BLaER1 treated with 17β-estradiol and CSF1 and Interleukin-3, amounts not matched to agents 10 nM and 100 nM (cell line): ENCODE results near the gene FLOT1.

Experiments
- H3K27ac ChIP-seq, 11 experiments: shearing (Covaris generic); formaldehyde crosslinking; 2 replicates each; pipeline ENCODE4 v1.8.1; 2022
- H3K27me3 ChIP-seq, 11 experiments: shearing (Covaris generic); formaldehyde crosslinking; 2 replicates each; pipeline ENCODE4 v1.8.1; 2022
- H3K36me3 ChIP-seq, 11 experiments: shearing (Covaris generic); formaldehyde crosslinking; 2 replicates each; pipeline ENCODE4 v1.8.1; 2022
- H3K4me1 ChIP-seq, 10 experiments: shearing (Covaris generic); formaldehyde crosslinking; 2 replicates each; pipeline ENCODE4 v1.8.1; 2022
- H3K4me2 ChIP-seq, 11 experiments: shearing (Covaris generic); formaldehyde crosslinking; 2 replicates each; pipeline ENCODE4 v1.8.1; 2022
- H3K4me3 ChIP-seq, 10 experiments: shearing (Covaris generic); formaldehyde crosslinking; 2 replicates each; pipeline ENCODE4 v1.8.1; 2022
- H3K9ac ChIP-seq, 11 experiments: shearing (Covaris generic); formaldehyde crosslinking; 2 replicates each; pipeline ENCODE4 v1.8.1; 2022
- H3K9me3 ChIP-seq, 11 experiments: shearing (Covaris generic); formaldehyde crosslinking; replicated peaks in 1 of 11; 2 replicates each; pipeline ENCODE4 v1.8.1; 2022
- H4K20me1 ChIP-seq, 11 experiments: shearing (Covaris generic); formaldehyde crosslinking; 2 replicates each; pipeline ENCODE4 v1.8.1; 2022
- Cebpa-rat ChIP-seq, 11 experiments: shearing (Covaris generic); IDR thresholded peaks; 2 replicates each; pipeline ENCODE4 v1.8.1; 2022

FLOT1 gene

DNA sequence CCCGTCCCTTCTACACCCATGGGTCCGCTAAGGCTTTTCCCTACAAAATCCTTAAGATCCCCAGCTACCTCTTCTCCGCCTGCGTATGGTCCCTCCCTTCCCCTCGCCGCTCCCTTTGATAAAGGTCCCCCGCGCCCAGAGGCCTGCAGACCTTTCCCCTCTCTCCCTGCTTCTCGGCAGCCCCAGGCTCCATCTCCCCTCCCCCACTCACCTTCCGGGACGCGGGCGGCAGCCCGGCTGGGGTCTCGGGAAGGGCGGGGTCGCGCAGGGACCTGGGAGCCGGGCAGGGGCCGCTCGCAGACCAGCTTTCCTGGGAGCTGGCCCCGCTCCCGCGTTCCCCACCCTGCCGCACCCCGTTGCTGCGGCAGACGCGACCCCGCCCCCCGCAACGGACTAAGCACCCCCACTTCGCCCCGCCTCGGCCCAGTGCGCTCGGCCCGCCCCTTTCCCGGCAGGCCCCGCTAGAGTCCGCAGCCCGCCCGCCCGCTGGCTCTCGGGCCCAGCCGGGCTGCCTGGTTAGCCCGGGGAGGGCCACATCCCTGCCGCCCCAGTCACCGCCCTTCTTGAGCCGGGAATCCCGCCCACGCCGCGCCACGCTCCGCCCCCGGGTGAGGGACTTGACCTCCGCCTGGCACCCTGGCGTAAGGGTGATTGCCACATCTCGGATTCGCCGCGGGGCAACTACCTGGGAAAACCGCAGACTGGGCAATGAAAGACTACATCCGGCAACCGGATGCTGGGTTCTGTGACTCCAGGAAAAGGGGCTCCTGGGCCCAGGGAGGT lies at the start of gene FLOT1:
TSS of gene FLOT1 (minus strand) at position 372 of the 783 bp plus-strand sequence. CDS start 498 bp downstream, outside the sequence.
- H3K9me3 ChIP-seq: peaks cover 0 to 7% (median 0%) of the 10 kb centered on the region in 11 experiments; a peak in 5 of 22 replicates
- peaks cover 37 to 56% (median 51%) of the 10 kb centered on the region in 11 experiments for H3K36me3 ChIP-seq
- peak within 1 kb of the TSS; percentile 92 to 100 (median 99) for H3K9ac ChIP-seq
- peaks cover 20 to 57% (median 42%) of the 10 kb centered on the region in 11 experiments; a peak in 20 of 22 replicates for H4K20me1 ChIP-seq
- TF ChIP-seq Cebpa-rat (IDR thresholded peaks at IDR 0.05): peak; percentile 70 to 98 (median 94); a peak in 21 of 22 replicates
- H3K4me1 ChIP-seq: peaks cover 47 to 73% (median 63%) of the 10 kb centered on the region in 10 experiments
- no peaks in the 10 kb centered on the region for H3K27me3 ChIP-seq
- peak within 1 kb of the TSS; percentile 89 to 99 (median 98) for H3K27ac ChIP-seq
- H3K4me3 ChIP-seq: peak within 1 kb of the TSS; percentile 79 to 99 (median 94)
- H3K4me2 ChIP-seq: peak within 1 kb of the TSS; percentile 90 to 99 (median 95)

- no peak for TF ChIP-seq Cebpa-rat (IDR thresholded peaks at IDR 0.05)
- Histone ChIP-seq H3K27ac (peak overlapping the region in 1 of 11 experiments; percentile 3; a peak in 1 of 22 replicates), H3K4me3 (no peak overlapping the region), H3K9ac (no peak overlapping the region), H3K4me1 (peaks cover 55 to 98% (median 84%) of the 10 kb centered on the region in 10 experiments), H3K27me3 (no peaks in the 10 kb centered on the region), H3K9me3 (no peaks in the 10 kb centered on the region), H3K36me3 (no peaks in the 10 kb centered on the region), H4K20me1 (no peaks in the 10 kb centered on the region), H3K4me2 (peak overlapping the region in 8 of 11 experiments; percentile 70 to 91 (median 81); a peak in 11 of 22 replicates)
These were observed 48.4 kb upstream of the FLOT1 start for GRCh38 chr6:30790724-30791383.

- TF ChIP-seq Cebpa-rat (IDR thresholded peaks at IDR 0.05): no peak
- H3K4me1 ChIP-seq: peaks cover 55 to 98% (median 88%) of the 10 kb centered on the region in 10 experiments
- peak overlapping the region; percentile 54 to 91 (median 76) for H3K4me2 ChIP-seq
- no peak overlapping the region for H3K4me3 ChIP-seq
- H4K20me1 ChIP-seq: no peaks in the 10 kb centered on the region
- no peaks in the 10 kb centered on the region for H3K36me3 ChIP-seq
- H3K27ac ChIP-seq: peak overlapping the region in 6 of 11 experiments; percentile 4 to 67 (median 39); a peak in 6 of 22 replicates
- peak overlapping the region in 2 of 11 experiments; percentile 13 to 20; a peak in 2 of 22 replicates for H3K9ac ChIP-seq
- no peaks in the 10 kb centered on the region for H3K27me3 ChIP-seq
- peaks cover 0 to 7% (median 5%) of the 10 kb centered on the region in 11 experiments; a peak in 8 of 22 replicates for H3K9me3 ChIP-seq
These were observed 47.1 kb upstream of the FLOT1 start for GRCh38 chr6:30789606-30790005.

DNA sequence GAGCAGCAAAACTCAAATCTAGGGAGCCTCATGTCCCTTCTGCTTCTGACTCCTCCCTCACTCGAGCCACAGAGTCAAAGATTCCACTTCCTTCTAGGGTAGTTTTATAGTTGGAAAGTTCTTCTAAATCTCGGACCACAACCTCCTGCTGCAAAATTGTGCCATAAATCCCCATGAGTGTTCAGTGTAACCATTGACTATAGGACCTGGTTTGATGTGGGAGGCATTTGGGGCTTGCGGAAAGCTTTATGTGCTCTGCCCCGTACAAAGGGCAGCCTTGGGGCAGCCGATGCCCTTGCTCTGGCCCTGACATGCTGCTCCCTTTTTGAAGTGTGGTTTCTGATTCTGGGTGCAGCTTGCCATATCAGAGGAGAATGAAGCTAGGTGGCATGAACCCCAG lies 45.5 kb upstream of the FLOT1 start:
- no peaks in the 10 kb centered on the region for H3K36me3 ChIP-seq
- H3K4me3 ChIP-seq: no peak overlapping the region
- H3K9ac ChIP-seq: peak overlapping the region; percentile 1 to 51 (median 41); a peak in 15 of 22 replicates
- peaks cover 43 to 100% (median 88%) of the 10 kb centered on the region in 10 experiments for H3K4me1 ChIP-seq
- peak overlapping the region; percentile 54 to 91 (median 76) for H3K4me2 ChIP-seq
- no peaks in the 10 kb centered on the region for H3K27me3 ChIP-seq
- peaks cover 0 to 7% (median 5%) of the 10 kb centered on the region in 11 experiments; a peak in 8 of 22 replicates for H3K9me3 ChIP-seq
- H4K20me1 ChIP-seq: no peaks in the 10 kb centered on the region
- TF ChIP-seq Cebpa-rat (IDR thresholded peaks at IDR 0.05): no peak
- H3K27ac ChIP-seq: peak overlapping the region; percentile 4 to 67 (median 55); a peak in 21 of 22 replicates

DNA sequence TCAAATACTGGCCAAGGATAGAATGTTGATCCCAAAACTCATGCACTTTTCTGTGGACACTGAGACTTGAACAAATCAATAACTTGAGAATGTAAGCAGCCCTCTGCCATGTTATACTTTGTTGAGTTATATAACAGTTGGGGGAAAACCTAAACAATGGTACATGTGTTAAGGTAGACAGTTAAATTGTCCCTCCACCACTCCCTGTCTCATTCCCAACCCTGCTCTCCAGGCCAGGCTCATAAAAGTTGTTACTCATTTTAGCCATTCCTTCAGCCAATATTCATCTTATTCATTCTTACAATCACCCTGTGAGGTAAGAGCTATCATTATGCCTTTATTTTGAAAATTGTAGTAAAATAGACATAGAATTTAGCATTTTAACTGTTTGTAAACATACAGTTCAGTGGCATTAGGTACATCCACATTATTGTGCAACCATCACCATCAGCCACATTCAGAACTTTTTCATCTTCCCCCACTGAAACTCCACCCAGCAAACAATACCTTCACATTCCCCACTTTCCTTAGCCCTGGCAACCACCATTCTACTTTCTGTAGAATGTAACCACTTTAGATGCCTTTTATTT lies 40.0 kb upstream of the FLOT1 start:
- peak overlapping the region; percentile 76 to 90 (median 83) for H3K9ac ChIP-seq
- H3K4me2 ChIP-seq: peak overlapping the region; percentile 71 to 98 (median 91)
- H3K27me3 ChIP-seq: no peaks in the 10 kb centered on the region
- TF ChIP-seq Cebpa-rat (IDR thresholded peaks at IDR 0.05): peak in 6 of 11 experiments; percentile 21 to 87 (median 59); a peak in 7 of 22 replicates
- H4K20me1 ChIP-seq: no peaks in the 10 kb centered on the region
- H3K9me3 ChIP-seq: peaks cover 0 to 7% (median 5%) of the 10 kb centered on the region in 11 experiments; a peak in 8 of 22 replicates
- H3K4me3 ChIP-seq: peak overlapping the region in 4 of 10 experiments; percentile 1 to 9 (median 3); a peak in 2 of 20 replicates
- H3K27ac ChIP-seq: peak overlapping the region; percentile 90 to 100 (median 97)
- H3K36me3 ChIP-seq: no peaks in the 10 kb centered on the region
- H3K4me1 ChIP-seq: peaks cover 45 to 99% (median 95%) of the 10 kb centered on the region in 10 experiments

- Histone ChIP-seq H3K4me2 (peak overlapping the region; percentile 78 to 98 (median 91)), H3K4me1 (peaks cover 48 to 99% (median 95%) of the 10 kb centered on the region in 10 experiments), H3K9me3 (peaks cover 0 to 7% (median 5%) of the 10 kb centered on the region in 11 experiments; a peak in 8 of 22 replicates), H4K20me1 (no peaks in the 10 kb centered on the region), H3K9ac (peak overlapping the region; percentile 78 to 90 (median 85)), H3K27ac (peak overlapping the region; percentile 92 to 100 (median 97)), H3K27me3 (no peaks in the 10 kb centered on the region), H3K36me3 (no peaks in the 10 kb centered on the region), H3K4me3 (peak overlapping the region in 6 of 10 experiments; percentile 2 to 34 (median 12); a peak in 5 of 20 replicates)
- TF ChIP-seq Cebpa-rat (IDR thresholded peaks at IDR 0.05): peak; percentile 96 to 99 (median 98)
These were observed 39.4 kb upstream of the FLOT1 start for GRCh38 chr6:30781743-30782424.

DNA sequence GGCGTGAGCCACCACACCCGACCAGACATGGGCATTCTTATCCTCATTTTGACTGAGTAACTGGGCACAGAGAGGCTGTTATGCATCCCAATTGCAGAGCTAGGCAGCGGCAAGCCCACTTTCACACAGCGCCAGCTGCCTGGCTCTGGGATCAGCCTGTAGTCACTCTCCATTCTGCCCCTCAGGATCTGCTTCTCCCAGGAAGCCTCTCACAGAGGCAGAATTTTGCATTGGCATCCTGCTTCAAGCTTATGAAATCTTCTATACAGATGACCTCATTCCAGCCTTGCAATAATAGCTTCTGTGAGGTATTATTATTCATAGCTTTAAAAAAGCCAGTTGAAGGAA lies 38.9 kb upstream of the FLOT1 start:
- no peaks in the 10 kb centered on the region for H3K27me3 ChIP-seq
- no peaks in the 10 kb centered on the region for H4K20me1 ChIP-seq
- H3K4me3 ChIP-seq: peak overlapping the region in 4 of 10 experiments; percentile 10 to 34 (median 21); a peak in 7 of 20 replicates
- H3K4me2 ChIP-seq: peak overlapping the region; percentile 78 to 98 (median 91)
- H3K4me1 ChIP-seq: peaks cover 49 to 99% (median 95%) of the 10 kb centered on the region in 10 experiments
- no peaks in the 10 kb centered on the region for H3K36me3 ChIP-seq
- peak overlapping the region; percentile 92 to 100 (median 97) for H3K27ac ChIP-seq
- H3K9me3 ChIP-seq: peaks cover 0 to 7% (median 5%) of the 10 kb centered on the region in 11 experiments; a peak in 8 of 22 replicates
- TF ChIP-seq Cebpa-rat (IDR thresholded peaks at IDR 0.05): no peak
- H3K9ac ChIP-seq: peak overlapping the region; percentile 78 to 90 (median 85)

DNA sequence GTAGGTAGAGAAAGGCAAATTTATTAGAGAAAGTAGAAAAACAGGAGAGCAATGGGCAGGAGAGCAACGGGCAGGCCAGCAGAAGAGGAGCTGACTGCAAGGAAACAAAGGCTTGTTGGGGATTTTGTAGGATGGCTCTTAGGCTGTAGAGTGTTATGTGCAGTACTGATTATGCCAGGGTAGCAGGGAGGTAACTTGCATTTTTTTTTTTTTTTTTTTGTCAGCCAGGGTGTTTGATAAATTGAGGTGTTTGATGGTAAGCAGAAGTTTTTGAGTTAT lies 38.1 kb upstream of the FLOT1 start:
- peaks cover 0 to 7% (median 5%) of the 10 kb centered on the region in 11 experiments; a peak in 8 of 22 replicates for H3K9me3 ChIP-seq
- H3K27ac ChIP-seq: peak overlapping the region; percentile 92 to 100 (median 97)
- no peak for TF ChIP-seq Cebpa-rat (IDR thresholded peaks at IDR 0.05)
- peaks cover 49 to 99% (median 91%) of the 10 kb centered on the region in 10 experiments for H3K4me1 ChIP-seq
- peak overlapping the region; percentile 78 to 90 (median 85); a peak in 21 of 22 replicates for H3K9ac ChIP-seq
- H4K20me1 ChIP-seq: no peaks in the 10 kb centered on the region
- no peaks in the 10 kb centered on the region for H3K27me3 ChIP-seq
- H3K36me3 ChIP-seq: no peaks in the 10 kb centered on the region
- peak overlapping the region; percentile 78 to 98 (median 91) for H3K4me2 ChIP-seq
- no peak overlapping the region for H3K4me3 ChIP-seq
